Small intestine (tissue), 7 donors: ENCODE results near the gene AFF2. TPM values are rescaled to one million over a fixed set of nuclear protein-coding genes. Genes with fewer than 3 reads are reported as not detected.

Experiments
- DNase-seq, 2 donors: peaks; one replicate each; pipeline versions ENCODE4 v3.0.0 to v3.0.0-alpha.2; 2013
- FAIRE-seq: peaks from 2 replicates; lab custom pipeline; 2012; peaks lifted over from hg19 to GRCh38; lab: Jason Lieb, UNC
- H3K27ac ChIP-seq, 3 donors: one replicate each; pipeline ENCODE4 v1.5.1; 2013; ENCODE audit warnings: low read length in 2 of 3, mild to moderate bottlenecking in 2 of 3, control low read depth in 1 of 3, inconsistent platforms in 1 of 3, low read depth in 1 of 3, moderate library complexity in 1 of 3
- H3K27me3 ChIP-seq, 3 donors: one replicate each; pipeline ENCODE4 v1.6.1; 2013; ENCODE audit warnings: low read length in 3 of 3, inconsistent platforms in 1 of 3; ENCODE audit not compliant: control insufficient read depth in 3 of 3, insufficient read depth in 3 of 3
- H3K36me3 ChIP-seq, 3 donors: one replicate each; pipeline ENCODE4 v1.6.1; 2013; ENCODE audit warnings: low read length in 3 of 3, inconsistent platforms in 1 of 3, low read depth in 1 of 3, mild to moderate bottlenecking in 1 of 3, moderate library complexity in 1 of 3; ENCODE audit not compliant: control insufficient read depth in 3 of 3, insufficient read depth in 2 of 3
- H3K4me1 ChIP-seq, 3 donors: one replicate each; pipeline ENCODE4 v1.6.1; 2013; ENCODE audit warnings: low read length in 2 of 3, inconsistent platforms in 1 of 3, low read depth in 1 of 3, mild to moderate bottlenecking in 1 of 3, moderate library complexity in 1 of 3; ENCODE audit not compliant: control insufficient read depth in 3 of 3, insufficient read depth in 2 of 3
- H3K4me3 ChIP-seq, 3 donors: one replicate each; pipeline ENCODE4 v1.5.1; 2013; ENCODE audit warnings: low read length in 3 of 3, control low read depth in 1 of 3, inconsistent platforms in 1 of 3, low read depth in 1 of 3, mild to moderate bottlenecking in 1 of 3, moderate library complexity in 1 of 3
- H3K9me3 ChIP-seq, 2 donors: one replicate each; pipeline ENCODE4 v1.6.1; 2013; ENCODE audit warnings: low read depth in 1 of 2, low read length in 1 of 2; ENCODE audit not compliant: control insufficient read depth in 2 of 2, insufficient read depth in 1 of 2
- WGBS, 3 donors: extraction: QIAGEN DNeasy Blood & Tissue Kit; methylation state at CpG; one replicate each; pipeline ENCODE4 v1.1.7; 2013; 5-methylcytosine and 5-hydroxymethylcytosine counted together
- polyA plus RNA-seq, 4 donors: library from polyadenylated mRNA; stranded (reverse) in 3 of 4; unstranded in 1 of 4; fragments of 200-250 nt in 3 of 4; fragments of 120-200 nt in 1 of 4; gene quantifications; one replicate each; pipeline versions ENCODE4 v1.2.1 to v1.2.3, GENCODE V29; 2013
- donor health status: healthy with polysubstance abuse.
- donor health status: control.
- donor health status: control.
- donor health status: Bipolar disorder and iron deficiency.
- donor health status: healthy.

Gene AFF2
- polyA plus RNA-seq, 4 donors: 0.34 to 1.2 TPM; not detected in 2

DNA sequence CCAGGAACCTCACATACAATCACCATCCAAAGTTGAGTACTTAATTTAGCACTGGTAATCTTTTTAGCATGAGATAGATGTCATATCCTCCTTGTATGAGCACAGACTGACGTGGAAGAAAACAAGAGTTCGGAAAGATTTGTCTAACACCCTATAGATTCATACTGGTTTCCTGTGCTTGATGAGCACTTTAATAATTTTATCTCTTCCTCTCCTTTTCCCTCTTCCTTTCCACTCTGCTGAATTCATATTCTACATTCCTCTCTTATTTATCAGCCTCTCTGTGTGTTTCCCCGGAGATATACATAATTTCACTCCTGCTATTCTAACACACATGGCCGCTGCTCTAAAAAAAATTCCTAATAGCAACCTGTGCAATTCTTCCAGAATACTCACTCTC, 273.9 kb downstream of the AFF2 start:
- no peak for DNase-seq
- H3K36me3 ChIP-seq: no peaks in the 10 kb centered on the region
- H3K9me3 ChIP-seq: no peaks in the 10 kb centered on the region
- no peaks in the 10 kb centered on the region for H3K27me3 ChIP-seq
- WGBS, 3 donors: 75 to 80% (median 78%) methylated on average over 4 of the region's 4 CpGs
- H3K4me3 ChIP-seq: no peak overlapping the region
- no peak for FAIRE-seq
- H3K27ac ChIP-seq: no peak overlapping the region
- no peaks in the 10 kb centered on the region for H3K4me1 ChIP-seq

DNA sequence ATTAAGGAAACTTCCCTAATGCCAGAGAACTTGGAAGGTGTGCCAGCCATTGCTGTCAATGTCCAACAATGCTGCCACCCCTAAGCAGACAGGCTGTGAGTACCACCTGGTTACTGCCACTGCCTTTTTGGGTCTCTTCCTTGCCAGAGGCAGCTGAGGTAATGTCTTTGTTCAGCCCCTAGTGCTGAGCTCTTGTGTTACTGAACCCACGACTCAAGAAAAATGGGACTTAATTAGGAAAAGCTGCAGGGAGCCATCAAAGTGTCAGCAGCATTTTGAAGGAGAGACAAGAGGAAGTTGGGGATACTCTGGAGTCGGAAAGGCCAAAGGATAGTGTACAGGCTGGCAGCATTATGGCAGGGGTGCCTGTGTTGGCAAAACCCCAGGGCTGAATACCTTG, 283.7 kb downstream of the AFF2 start:
- Histone ChIP-seq H3K9me3 (no peaks in the 10 kb centered on the region), H3K27ac (no peak overlapping the region), H3K4me3 (no peak overlapping the region), H3K4me1 (no peaks in the 10 kb centered on the region), H3K36me3 (no peaks in the 10 kb centered on the region), H3K27me3 (no peaks in the 10 kb centered on the region)
- 54 to 78% (median 70%) methylated on average over 2 of the region's 2 CpGs for WGBS, 3 donors
- FAIRE-seq (no peak), DNase-seq (no peak)

DNA sequence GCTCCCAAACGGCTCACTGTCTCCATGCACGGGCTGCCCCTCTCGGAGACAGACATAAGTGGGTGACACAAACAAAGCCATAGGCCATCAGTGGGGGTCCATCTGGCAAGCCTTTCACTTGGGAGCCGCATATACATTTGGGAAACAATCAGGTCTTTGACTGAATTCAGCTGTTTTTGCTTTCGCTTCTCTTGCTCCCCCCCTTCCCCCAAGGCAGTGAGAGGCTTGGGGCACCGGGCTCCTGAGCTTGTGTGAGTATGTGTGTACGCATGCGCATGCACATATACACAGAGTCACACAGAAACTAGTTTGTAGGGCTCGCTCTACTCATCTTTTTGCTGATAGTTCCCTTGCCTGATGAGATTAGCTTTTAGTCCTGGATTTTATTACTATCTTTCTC, 284.4 kb downstream of the AFF2 start:
- no peaks in the 10 kb centered on the region for H3K9me3 ChIP-seq
- WGBS, 3 donors: 63 to 86% (median 73%) methylated on average over 9 of the region's 9 CpGs
- no peaks in the 10 kb centered on the region for H3K36me3 ChIP-seq
- no peaks in the 10 kb centered on the region for H3K4me1 ChIP-seq
- no peak overlapping the region for H3K4me3 ChIP-seq
- FAIRE-seq: no peak
- no peak for DNase-seq
- no peaks in the 10 kb centered on the region for H3K27me3 ChIP-seq
- no peak overlapping the region for H3K27ac ChIP-seq

DNA sequence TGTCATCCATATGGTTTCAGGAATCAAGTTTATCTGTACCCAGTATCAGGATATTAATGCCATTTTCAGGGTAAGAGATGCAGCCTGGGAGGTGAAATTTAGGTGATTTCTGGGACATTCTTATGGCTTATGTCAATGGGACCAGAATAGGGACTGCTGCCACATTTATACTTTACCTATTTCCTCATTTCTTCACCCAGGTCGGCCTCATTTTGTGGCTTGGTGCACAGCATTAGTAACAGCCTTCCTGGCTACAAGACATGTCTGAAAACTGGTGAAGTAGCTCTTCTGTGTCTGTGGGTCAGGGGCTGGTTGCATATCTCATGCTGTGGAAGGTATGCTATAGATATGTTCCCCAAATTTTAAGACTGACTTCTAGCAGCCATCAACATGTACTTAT, 284.8 kb downstream of the AFF2 start:
- whole genome bisulfite sequencing, 3 donors: 70 to 86% (median 76%) methylated on average over 1 of the region's 1 CpG
- Histone ChIP-seq H3K36me3 (no peaks in the 10 kb centered on the region), H3K4me1 (no peaks in the 10 kb centered on the region), H3K4me3 (no peak overlapping the region), H3K9me3 (no peaks in the 10 kb centered on the region), H3K27ac (no peak overlapping the region), H3K27me3 (no peaks in the 10 kb centered on the region)
- no peak for FAIRE-seq
- no peak for DNase-seq

DNA sequence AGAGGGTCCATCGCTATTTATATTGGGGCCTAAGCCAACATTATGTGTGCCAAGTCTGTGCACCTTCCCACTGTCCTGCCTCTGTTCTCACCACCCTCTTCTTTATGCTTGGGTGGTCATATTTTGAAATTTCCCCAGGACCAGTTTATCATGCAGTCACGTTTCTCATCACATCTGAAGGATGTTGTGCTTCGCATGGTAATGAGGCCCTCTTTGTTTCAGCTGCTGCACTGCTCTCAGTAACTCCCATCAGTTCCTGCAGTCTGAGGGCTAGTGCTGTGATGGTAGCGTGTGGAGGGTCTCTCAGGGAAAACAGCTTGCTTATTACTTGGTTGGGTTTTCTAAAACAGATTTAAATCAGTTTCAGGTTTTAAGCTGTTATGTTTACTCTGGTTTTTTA, 288.0 kb downstream of the AFF2 start:
- Histone ChIP-seq H3K4me1 (no peaks in the 10 kb centered on the region), H3K36me3 (no peaks in the 10 kb centered on the region), H3K27me3 (no peaks in the 10 kb centered on the region), H3K9me3 (no peaks in the 10 kb centered on the region), H3K4me3 (no peak overlapping the region), H3K27ac (no peak overlapping the region)
- DNase-seq (no peak), FAIRE-seq (no peak)
- WGBS, 3 donors: 57 to 77% (median 74%) methylated on average over 4 of the region's 4 CpGs

DNA sequence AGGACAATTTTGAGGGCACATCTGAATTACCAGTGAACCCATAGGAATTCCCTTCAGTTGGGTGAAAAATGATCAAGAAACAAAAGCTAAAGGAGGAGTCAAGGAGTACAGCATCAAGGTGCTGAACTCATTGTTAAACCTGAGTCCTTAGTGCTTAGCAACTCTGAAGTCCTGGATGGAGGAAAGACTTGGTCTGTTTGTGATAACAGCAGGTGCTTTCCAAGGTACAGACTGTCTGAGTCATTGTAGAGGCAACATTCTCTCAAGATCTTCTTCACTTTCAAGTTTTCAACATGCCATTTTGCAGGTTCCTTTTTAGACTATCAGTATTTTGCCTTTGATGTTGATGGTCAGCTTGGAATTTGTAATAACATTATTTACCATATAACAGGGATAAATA, 293.9 kb downstream of the AFF2 start:
- Histone ChIP-seq H3K27ac (no peak overlapping the region), H3K36me3 (no peaks in the 10 kb centered on the region), H3K4me3 (no peak overlapping the region), H3K9me3 (no peaks in the 10 kb centered on the region), H3K27me3 (no peaks in the 10 kb centered on the region), H3K4me1 (no peaks in the 10 kb centered on the region)
- DNase-seq: no peak
- FAIRE-seq: no peak

DNA sequence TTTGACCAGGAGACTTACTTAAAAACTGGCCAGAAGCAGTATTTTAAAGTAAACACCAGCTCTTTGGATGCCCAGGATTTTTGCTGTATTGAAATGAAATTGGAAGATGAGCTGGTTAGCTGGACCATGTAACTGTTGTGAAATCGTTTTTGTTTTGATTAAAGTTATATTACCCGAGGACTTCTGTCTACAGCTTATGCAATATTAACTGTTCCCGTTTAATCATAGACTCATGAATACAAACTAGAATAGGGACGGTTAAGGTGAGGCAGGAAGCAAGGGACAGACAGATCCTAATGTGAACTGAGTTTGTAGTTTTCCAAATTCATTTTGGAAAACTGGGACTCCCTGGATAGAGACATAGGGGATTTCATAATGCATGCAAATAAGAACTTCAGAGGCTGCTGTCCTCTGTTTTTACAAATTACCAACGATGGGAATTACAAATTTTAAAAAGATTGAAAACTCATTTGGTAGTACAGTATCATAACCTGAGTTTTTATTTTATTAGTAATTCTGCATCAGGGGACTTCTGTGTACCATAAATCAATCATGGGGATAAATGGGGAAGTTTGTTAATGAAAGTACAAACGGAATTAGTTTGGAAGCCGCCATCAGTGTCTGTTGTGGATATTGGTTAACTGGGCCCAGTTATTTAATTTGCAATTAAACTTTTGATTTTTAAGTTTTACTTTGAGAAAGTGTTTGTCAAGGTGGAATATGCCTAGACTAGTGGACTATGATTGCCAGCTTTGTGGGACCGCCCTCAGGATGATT, 304.4 kb downstream of the AFF2 start:
- 61 to 72% (median 63%) methylated on average over 8 of the region's 8 CpGs for WGBS, 3 donors
- Histone ChIP-seq H3K36me3 (no peaks in the 10 kb centered on the region), H3K27me3 (no peaks in the 10 kb centered on the region), H3K4me1 (no peaks in the 10 kb centered on the region), H3K9me3 (no peaks in the 10 kb centered on the region), H3K4me3 (no peak overlapping the region), H3K27ac (no peak overlapping the region)
- FAIRE-seq (no peak), DNase-seq (no peak)

DNA sequence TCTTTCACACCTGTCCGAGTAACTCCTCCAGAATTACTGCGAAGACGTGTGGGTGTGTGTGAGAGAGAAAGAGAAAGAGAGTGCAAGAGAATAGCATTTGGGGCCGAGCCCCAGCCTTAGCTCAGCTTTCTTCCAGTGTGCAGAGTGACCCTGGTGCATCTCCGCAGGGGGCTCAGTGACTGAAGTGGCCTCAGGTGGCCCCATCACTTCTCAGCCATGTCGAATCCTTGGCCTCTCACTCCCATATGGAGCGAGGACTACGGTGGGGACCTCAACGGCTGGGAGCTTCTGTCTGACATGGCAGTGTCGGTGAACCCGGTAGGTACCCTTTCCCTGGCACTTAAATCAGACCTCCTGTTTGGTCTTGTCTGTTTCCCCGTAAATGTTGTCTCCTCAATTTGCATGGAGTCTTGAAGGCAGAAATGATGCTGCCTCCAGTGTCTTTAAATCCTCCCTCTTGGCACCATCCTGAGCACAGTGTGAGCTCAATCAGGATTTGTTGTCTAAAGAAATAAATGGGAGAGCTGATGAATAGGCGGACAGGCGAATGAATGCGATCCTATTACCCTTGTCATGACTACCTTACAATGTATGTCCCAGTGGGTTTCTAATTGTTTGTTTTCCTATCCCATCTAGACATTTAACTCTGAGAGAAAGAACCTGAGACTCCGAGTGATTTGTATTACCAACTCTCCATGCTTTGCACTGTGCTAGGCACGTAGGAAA, 305.9 kb downstream of the AFF2 start:
- Histone ChIP-seq H3K4me3 (no peak overlapping the region), H3K27me3 (no peaks in the 10 kb centered on the region), H3K4me1 (no peaks in the 10 kb centered on the region), H3K9me3 (no peaks in the 10 kb centered on the region), H3K36me3 (no peaks in the 10 kb centered on the region), H3K27ac (no peak overlapping the region)
- 81 to 87% (median 86%) methylated on average over 17 of the region's 17 CpGs for WGBS, 3 donors
- no peak for DNase-seq
- no peak for FAIRE-seq
